Fibroblast of pulmonary artery (primary cell): ENCODE results near the gene ZC3H15.

ENCODE experiments used
- DNase-seq: peaks from one replicate; pipeline ENCODE4 v3.0.0-alpha.2; 2010; ENCODE audit warnings: low read depth
- H3K4me3 ChIP-seq: replicated peaks from 2 replicates; pipeline ENCODE4 v1.5.1; 2011; ENCODE audit warnings: low read depth, mild to moderate bottlenecking, control low read depth, low read length, moderate library complexity
- CTCF ChIP-seq: IDR thresholded peaks from 2 replicates; pipeline ENCODE4 v1.5.1; 2011; ENCODE audit warnings: mild to moderate bottlenecking, control low read depth, low read length, inconsistent platforms; ENCODE audit errors: missing control alignments

ZC3H15 gene

DNA sequence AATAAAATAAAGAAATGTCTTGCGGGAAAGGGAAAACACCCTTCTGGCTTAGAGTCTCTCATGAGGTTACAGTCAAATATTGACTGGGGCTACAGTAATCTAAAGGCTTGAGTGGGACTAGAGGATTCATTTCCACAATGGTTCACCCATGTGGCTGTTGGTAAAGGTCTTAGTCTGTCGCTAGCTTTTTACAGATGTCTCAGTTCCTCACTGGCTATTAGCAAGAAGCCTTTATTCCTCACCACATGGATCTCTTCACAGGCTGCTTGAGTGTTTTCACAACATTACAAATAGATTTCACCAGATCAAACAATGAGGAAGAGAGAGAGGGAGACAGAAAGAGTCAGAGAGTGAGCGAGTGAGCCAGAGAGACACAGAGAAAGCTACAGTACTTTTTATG, 8.3 kb upstream of the ZC3H15 start:
- no peak for DNase-seq
- H3K4me3 ChIP-seq, result no peak overlapping the region
- TF ChIP-seq CTCF, result no peak

DNA sequence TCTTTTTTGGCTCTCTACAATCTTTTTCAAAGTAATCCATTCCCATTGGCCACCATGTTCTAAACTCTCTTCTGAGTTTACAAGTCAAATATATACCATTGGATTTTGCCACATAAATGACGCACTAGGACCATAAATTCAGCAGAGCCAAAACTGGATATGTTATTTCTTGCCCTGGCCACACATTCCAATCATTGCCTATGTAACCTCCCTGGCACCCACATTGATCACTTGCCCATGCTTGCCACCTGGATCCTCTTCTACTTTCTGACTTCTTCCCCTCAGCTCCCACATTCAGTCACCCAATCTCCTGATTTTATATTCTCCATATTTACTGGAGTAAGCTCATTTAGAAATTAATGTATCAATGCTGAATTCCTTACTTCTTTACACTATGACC, 5.1 kb upstream of the ZC3H15 start:
- TF ChIP-seq CTCF, result no peak
- H3K4me3 ChIP-seq, result no peak overlapping the region
- no peak for DNase-seq

GRCh38 chr2:186484062-186484735, 1.9 kb upstream of the ZC3H15 start:
- DNase-seq, result no peak
- no peak overlapping the region for H3K4me3 ChIP-seq
- no peak for TF ChIP-seq CTCF

GRCh38 chr2:186485576-186485870, 537 bp upstream of the ZC3H15 start:
- TF ChIP-seq CTCF, result no peak
- peak overlapping the region; percentile 99 for H3K4me3 ChIP-seq
- DNase-seq, result no peak

DNA sequence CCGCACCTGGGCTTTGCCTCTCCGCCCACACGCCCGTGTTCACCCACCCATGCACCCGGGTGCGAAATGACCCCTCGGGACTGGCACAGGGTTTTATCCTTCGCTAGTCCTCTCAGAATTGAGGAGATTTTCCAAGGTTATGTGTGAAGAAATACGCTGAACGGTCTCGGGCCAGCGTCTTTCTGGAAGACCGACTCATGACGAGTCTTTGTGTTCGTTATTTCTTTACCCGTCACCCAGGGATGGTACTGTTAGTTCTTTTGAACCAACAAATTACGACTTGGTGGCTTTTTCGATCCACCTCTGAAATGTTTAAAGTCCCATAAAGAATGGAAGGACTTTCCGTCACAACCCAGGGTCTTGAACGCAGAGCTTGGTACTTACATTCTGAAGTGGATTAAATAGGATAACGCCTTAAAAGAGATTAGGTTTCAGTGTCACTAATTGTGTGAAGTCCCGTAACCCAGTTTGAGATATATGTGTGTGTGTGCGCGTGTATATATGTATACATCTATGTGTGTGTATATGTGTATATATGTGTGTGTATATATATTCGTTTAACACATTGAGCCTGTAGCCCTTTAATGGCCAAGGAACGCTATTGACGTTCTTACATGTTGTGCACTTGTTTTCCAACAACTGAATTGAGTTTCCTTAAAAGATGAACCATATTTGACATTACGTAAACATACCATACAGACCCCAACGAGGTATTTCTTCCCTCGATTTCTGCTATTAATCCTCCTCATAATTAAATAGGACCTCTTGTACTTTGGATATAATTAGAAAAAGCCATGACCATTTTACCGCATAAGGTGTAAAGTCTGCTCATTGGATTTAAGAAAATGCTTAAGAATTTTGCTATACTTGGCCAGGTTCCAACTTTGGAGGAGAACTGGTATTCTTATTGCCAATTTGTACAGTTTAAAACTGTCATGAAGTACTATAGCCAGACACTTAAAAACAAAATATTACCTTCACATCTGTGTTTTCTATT, 889 bp downstream of the ZC3H15 start:
- DNase-seq, result peak; percentile 41
- TF ChIP-seq CTCF, result no peak
- H3K4me3 ChIP-seq, result peak overlapping the region; percentile 99

GRCh38 chr2:186493564-186494085, 7.6 kb downstream of the ZC3H15 start:
- DNase-seq, result no peak
- H3K4me3 ChIP-seq, result no peak overlapping the region
- no peak for TF ChIP-seq CTCF
